DND-41 (cell line): ENCODE measurements around the gene JAK1.

Source experiments
- EZH2 ChIP-seq: IDR thresholded peaks from 3 replicates; pipeline ENCODE4 v1.6.1; 2012; ENCODE audit warnings: borderline replicate concordance, low read depth, mild to moderate bottlenecking, moderate library complexity, low read length, inconsistent platforms; ENCODE audit not compliant: severe bottlenecking
- TF ChIP-seq, protein P1 (sequence below): IDR thresholded peaks from 2 replicates; pipeline ENCODE4 v1.5.1; 2012; ENCODE audit warnings: borderline replicate concordance, low read length, moderate library complexity, mild to moderate bottlenecking; ENCODE audit not compliant: poor library complexity, severe bottlenecking; ENCODE audit errors: extremely low read depth

DNA sequence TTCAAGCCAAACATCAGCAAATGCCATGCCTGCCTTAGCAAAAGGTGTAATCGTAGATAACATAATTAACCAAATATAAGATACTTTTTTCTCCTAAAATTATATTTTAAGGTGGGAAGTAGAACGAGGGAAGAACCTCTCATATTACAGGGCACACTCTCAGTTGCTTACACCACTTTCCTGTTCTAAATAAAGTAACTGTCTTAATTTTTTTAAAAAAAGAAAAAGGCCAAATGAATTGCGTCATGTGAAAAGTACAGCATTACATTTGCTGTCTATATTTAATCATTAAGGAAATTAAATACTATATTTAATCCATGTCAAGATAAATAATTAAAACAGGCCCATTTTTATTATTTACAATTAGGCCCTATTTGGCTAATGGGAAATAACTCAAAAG, 23.7 kb downstream of the JAK1 start:
- TF ChIP-seq, protein P1, sequence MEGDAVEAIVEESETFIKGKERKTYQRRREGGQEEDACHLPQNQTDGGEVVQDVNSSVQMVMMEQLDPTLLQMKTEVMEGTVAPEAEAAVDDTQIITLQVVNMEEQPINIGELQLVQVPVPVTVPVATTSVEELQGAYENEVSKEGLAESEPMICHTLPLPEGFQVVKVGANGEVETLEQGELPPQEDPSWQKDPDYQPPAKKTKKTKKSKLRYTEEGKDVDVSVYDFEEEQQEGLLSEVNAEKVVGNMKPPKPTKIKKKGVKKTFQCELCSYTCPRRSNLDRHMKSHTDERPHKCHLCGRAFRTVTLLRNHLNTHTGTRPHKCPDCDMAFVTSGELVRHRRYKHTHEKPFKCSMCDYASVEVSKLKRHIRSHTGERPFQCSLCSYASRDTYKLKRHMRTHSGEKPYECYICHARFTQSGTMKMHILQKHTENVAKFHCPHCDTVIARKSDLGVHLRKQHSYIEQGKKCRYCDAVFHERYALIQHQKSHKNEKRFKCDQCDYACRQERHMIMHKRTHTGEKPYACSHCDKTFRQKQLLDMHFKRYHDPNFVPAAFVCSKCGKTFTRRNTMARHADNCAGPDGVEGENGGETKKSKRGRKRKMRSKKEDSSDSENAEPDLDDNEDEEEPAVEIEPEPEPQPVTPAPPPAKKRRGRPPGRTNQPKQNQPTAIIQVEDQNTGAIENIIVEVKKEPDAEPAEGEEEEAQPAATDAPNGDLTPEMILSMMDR = no peak
- no peak for TF ChIP-seq EZH2
